HG03060 (cell line): Measurements from ENCODE around the gene CMTM3.
"Not testable (repeated sequence)": the region's sequence is repeated elsewhere in the genome, so short reads cannot be mapped to it uniquely, and the experiment has no call there.

Experiments used
- ATAC-seq: cut with Tn5 transposase; IDR thresholded peaks from one replicate; pipeline ENCODE4 v1.9.1; 2021; ENCODE audit warnings: low read depth, moderate number of reproducible peaks; ENCODE audit not compliant: unreplicated experiment

CMTM3 gene

DNA sequence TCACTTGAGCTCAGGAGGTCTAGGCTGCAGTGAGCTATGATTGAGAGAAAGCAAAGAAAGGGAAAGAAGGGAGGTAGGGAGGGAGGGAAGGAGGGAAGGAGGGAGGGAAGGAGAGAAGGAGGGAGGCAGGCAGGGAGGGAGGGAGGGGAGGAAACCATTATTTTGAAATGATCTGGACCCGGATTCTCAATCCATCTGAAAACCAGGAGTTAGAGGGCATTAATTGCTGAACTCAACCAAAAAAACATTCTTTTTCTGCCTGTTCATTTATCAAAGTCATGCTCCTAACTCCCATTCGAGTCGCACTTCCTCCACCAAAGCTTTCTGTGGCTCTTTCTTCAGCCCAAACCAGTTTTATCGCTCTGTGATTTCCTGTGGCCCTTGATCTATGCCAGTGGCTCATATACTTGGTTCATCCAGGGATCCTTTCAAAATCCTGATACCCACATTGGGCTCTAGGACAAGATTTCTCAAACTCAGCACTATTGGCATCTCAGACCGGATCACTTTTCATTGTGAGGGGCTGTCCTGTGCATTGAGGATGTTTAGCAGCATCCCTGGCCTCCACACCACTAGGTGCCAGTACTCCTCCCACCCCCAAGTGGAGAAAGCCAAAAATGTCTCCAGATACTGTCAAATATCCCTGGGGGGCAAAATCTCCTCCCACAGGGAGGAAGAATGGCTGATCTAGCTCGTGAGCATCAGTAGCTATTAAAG is 53.8 kb downstream of the CMTM3 start:
- no peak for ATAC-seq

DNA sequence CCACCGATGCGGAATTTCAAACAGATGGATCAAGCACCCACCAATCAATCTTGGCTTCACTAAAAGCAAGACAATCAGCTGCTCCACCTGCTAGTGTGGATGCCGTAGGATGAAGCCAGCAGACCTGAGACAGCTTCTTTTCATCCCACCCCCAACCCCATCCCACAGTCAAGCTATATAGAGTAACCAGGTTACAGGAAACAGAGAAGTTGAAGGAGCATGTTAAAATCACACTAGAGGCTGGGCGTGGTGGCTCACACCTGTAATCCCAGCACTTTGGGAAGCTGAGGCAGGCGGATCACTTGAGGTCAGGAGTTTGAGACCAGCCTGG is 54.3 kb downstream of the CMTM3 start:
- no peak for ATAC-seq

DNA sequence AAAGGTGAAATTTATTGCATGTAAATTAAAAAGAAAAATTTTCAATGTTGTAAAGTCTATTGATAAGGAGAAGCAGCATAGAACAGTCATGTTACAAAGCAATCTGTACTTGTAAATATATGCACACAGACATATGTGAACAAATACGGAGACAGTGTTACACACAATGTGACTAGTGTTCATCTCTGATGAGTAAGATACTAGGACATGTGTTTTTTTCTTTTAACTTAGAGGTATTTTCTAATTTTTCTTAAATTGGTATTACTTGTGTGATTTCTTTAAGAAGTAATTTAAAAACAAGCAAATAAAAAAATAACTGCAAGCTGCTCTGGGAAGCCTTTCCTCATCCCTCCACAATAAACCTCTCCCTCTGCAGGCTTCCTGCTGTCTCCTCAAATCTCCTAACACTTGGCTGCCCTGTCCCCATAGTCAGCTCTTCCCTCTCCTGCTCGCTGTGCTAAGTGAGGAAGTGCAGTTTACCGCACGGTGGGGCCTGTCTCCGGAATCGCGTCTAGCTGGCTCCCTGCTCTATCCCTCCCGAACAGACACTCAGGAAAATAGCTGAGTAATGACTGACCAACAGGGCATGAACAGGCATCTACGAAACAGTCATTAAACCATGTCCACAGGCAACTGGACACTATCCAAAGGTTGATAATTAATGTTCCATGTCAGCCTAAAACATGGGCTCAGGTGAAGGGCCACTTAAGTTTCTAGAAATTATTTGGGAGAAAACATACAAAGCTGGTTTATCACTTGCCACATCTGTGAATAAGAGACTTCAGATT is 56.1 kb downstream of the CMTM3 start:
- no peak for ATAC-seq

DNA sequence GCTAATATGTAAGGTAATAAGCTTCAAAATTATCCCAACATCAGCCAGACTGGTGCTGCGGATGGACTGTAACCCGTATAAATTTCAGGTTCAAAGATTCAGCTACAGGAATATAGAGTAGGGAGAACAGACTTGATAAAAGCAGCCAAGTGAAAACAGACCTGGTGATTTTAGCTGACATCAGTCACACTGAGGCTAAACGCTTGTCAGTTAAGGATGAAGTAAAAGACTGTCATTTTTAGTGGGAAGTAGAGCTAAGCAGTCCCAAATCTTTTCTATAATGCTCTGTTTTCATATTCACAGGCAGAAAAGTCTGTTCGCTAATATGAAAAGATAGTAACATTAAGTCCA is 56.7 kb downstream of the CMTM3 start:
- ATAC-seq: no peak

DNA sequence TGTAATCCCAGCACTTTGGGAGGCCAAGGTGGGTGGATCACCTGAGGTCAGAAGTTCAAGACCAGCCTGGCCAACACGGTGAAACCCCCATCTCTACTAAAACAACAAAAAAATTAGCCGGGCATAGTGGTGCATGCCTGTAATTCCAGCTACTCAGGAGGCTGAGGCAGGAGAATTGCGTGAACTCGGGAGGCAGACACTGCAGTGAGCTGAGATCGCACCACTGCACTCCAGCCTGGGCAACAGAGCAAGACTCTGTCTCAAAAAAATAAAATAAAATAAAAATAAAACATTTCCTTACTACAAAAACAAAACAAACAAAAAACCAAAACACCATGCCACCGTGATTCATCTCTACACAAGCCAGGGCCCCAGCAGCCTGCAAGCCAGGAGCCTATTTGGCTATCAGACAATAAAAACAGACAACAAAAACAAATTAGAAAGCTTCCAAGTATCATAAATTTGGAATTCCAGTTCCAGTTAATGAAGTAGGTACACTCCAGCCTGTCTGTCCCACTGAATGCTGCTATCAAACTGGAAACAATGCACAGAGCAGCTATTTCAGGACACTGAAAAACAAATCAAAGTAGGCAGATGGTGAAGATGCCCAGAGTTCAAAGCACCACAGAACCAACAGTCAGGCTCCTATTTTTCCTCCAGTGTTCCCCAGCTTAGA is 57.3 kb downstream of the CMTM3 start:
- not testable (repeated sequence) for ATAC-seq

DNA sequence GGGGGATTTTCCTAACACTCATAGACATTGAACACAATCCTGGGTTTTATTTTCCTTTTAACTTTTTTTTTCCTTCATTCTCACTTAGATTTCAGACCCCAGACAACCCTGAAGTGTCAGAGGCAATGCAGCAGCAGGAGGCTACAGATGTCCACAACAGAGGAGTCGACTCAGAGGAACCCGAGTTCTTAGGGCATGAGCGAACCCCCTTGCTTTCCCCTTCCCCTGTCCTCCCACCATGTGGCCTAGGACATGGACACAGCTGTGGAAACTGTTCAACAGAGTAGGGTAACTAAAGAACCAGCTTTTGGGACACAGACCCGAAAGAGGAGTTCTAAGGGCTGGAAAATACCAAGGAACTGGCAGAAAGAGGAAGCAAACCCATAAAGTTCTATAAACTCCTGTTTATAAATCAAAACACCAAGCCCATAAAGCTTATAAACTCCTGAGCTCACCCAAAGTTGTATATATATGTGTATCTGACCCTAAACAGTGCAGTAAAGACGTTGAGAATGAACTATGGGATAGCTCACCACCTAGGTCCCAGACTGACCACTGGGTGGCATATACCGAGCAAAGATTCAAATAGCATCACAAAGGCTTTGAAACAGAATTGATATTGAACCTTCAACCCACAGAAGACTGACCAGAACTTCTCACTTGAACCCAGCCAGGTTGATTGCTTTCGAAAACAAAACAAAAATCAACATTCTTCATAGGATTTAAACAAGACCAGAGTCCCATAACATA is 58.1 kb downstream of the CMTM3 start:
- no peak for ATAC-seq
